A673 (cell line): Measurements from ENCODE around the gene ADAMTS13. TPM values are rescaled to one million over a fixed set of nuclear protein-coding genes. Genes with fewer than 3 reads are reported as not detected.

Source experiments
- BruUV-seq: library from RNA; stranded (reverse); fragments of 400-500 nt; replicated peaks from 2 replicates; lab custom pipeline; 2021; lab: Mats Ljungman, UMichigan
- CTCF ChIA-PET: fragments of 300-600 bp; sonication (Branson Sonifier 250); formaldehyde crosslinking; loops from one replicate; lab custom pipeline; 2022; ENCODE audit warnings: antibody characterized with exemption; lab: Charles Lee
- POLR2A ChIA-PET: fragments of 300-600 bp; sonication (Branson Sonifier 250); formaldehyde crosslinking; loops from one replicate; lab custom pipeline; 2022; ENCODE audit warnings: antibody characterized with exemption; ENCODE audit not compliant: low non-redundant PET; lab: Charles Lee
- DNase-seq: peaks from one replicate; pipeline ENCODE4 v3.0.0-alpha.2; 2015; ENCODE audit warnings: low spot score
- H3K27ac ChIP-seq: fragments of 200-600 bp; sonication (generic); 2 replicates; pipeline ENCODE4 v1.5.1; 2016; ENCODE audit warnings: mixed run types, low read depth, mild to moderate bottlenecking, mixed read lengths, antibody characterized with exemption, low read length; ENCODE audit not compliant: poor library complexity, severe bottlenecking
- H3K27me3 ChIP-seq: fragments of 200-600 bp; sonication (generic); replicated peaks from 2 replicates; pipeline ENCODE4 v1.6.1; 2017; ENCODE audit warnings: mixed run types, low read depth, mild to moderate bottlenecking, mixed read lengths, antibody characterized with exemption, low read length; ENCODE audit not compliant: insufficient read depth, poor library complexity
- H3K36me3 ChIP-seq: fragments of 200-600 bp; sonication (generic); 2 replicates; pipeline ENCODE4 v1.6.1; 2016; ENCODE audit warnings: mixed run types, mild to moderate bottlenecking, mixed read lengths, antibody characterized with exemption, low read length; ENCODE audit not compliant: insufficient read depth, poor library complexity, severe bottlenecking
- H3K4me1 ChIP-seq: fragments of 200-600 bp; sonication (generic); 2 replicates; pipeline ENCODE4 v1.6.1; 2017; ENCODE audit warnings: mixed run types, mild to moderate bottlenecking, mixed read lengths, antibody characterized with exemption, low read length; ENCODE audit not compliant: insufficient read depth, poor library complexity, severe bottlenecking
- H3K4me3 ChIP-seq: fragments of 200-600 bp; sonication (generic); 2 replicates; pipeline ENCODE4 v1.5.1; 2016; ENCODE audit warnings: low read depth, mixed run types, mild to moderate bottlenecking, mixed read lengths, low read length; ENCODE audit not compliant: poor library complexity, severe bottlenecking
- H3K9me3 ChIP-seq: fragments of 200-600 bp; sonication (generic); 2 replicates; pipeline ENCODE4 v1.6.1; 2016; ENCODE audit warnings: mixed run types, low read depth, mild to moderate bottlenecking, mixed read lengths, antibody characterized with exemption, low read length; ENCODE audit not compliant: poor library complexity, severe bottlenecking
- EZH2 ChIP-seq: fragments of 200-600 bp; sonication (generic); IDR thresholded peaks from 2 replicates; pipeline ENCODE4 v1.6.1; 2017; ENCODE audit warnings: borderline replicate concordance, low read depth, mild to moderate bottlenecking, mixed read lengths, antibody characterized with exemption, low read length; ENCODE audit not compliant: poor library complexity, severe bottlenecking
- intact Hi-C: fragments of 100-400 bp; cut with micrococcal nuclease; formaldehyde crosslinking; loops from one replicate; pipeline ENCODE4 v1.10.0; 2022; ENCODE audit not compliant: unreplicated experiment
- total RNA-seq: library from RNA; stranded (reverse); gene quantifications from 2 replicates; pipeline ENCODE4 v1.2.3, GENCODE V29; 2021
- TF ChIP-seq, protein P1 (sequence below): fragments of 300-800, 200-600 bp; sonication (generic); conservative IDR thresholded peaks from 2 replicates; pipeline ENCODE4 v1.5.1; 2017; ENCODE audit warnings: low read depth, mild to moderate bottlenecking, antibody characterized with exemption, low read length, moderate library complexity, mixed read lengths

Gene ADAMTS13
- total RNA-seq, 1 experiment from 2014 or later: 1.3 TPM

GRCh38 chr9:133489253-133490190 is 67.4 kb downstream of the ADAMTS13 start:
- no peak for DNase-seq
- H3K27ac ChIP-seq: no peak overlapping the region
- no peak overlapping the region for H3K4me3 ChIP-seq
- no peaks in the 10 kb centered on the region for H3K9me3 ChIP-seq
- H3K4me1 ChIP-seq: peaks cover 3% of the 10 kb centered on the region
- intact Hi-C loops: no loop called here
- H3K27me3 ChIP-seq: no peaks in the 10 kb centered on the region
- ChIA-PET POLR2A (no interaction called here), CTCF (no interaction called here)
- TF ChIP-seq EZH2: no peak
- TF ChIP-seq, protein P1, sequence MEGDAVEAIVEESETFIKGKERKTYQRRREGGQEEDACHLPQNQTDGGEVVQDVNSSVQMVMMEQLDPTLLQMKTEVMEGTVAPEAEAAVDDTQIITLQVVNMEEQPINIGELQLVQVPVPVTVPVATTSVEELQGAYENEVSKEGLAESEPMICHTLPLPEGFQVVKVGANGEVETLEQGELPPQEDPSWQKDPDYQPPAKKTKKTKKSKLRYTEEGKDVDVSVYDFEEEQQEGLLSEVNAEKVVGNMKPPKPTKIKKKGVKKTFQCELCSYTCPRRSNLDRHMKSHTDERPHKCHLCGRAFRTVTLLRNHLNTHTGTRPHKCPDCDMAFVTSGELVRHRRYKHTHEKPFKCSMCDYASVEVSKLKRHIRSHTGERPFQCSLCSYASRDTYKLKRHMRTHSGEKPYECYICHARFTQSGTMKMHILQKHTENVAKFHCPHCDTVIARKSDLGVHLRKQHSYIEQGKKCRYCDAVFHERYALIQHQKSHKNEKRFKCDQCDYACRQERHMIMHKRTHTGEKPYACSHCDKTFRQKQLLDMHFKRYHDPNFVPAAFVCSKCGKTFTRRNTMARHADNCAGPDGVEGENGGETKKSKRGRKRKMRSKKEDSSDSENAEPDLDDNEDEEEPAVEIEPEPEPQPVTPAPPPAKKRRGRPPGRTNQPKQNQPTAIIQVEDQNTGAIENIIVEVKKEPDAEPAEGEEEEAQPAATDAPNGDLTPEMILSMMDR: no peak
- H3K36me3 ChIP-seq: no peaks in the 10 kb centered on the region
- BruUV-seq: no TSS peak

DNA sequence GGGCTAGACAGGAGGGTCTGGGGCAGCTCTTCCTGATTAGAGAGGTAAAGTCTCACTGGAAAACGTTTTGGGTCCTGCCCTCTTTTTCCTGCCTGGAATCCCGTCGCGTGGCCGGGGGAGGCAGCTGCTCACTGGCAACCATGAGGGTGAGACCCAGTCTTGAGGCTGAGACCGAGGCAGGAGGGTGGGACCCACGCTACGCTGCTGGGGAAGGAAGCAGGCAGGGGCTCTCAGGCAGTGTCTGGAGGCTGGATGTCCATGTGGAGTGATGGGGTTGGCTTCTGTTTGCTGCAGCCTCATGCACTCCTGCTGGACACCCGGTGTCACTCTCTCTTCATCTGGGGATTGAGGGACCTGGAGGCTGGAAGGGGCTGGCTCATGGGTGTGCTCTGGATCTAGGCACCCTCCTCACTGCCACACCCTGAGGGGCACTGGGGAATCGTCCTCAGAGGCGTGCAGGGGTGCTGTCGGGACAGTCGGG is 68.1 kb downstream of the ADAMTS13 start:
- Histone ChIP-seq H3K27me3 (no peaks in the 10 kb centered on the region), H3K9me3 (no peaks in the 10 kb centered on the region), H3K27ac (no peak overlapping the region), H3K4me3 (no peak overlapping the region), H3K36me3 (no peaks in the 10 kb centered on the region), H3K4me1 (no peaks in the 10 kb centered on the region)
- CTCF ChIA-PET: no interaction called here
- DNase-seq: no peak
- POLR2A ChIA-PET: interaction anchor here (0.6 kb wide), 1 partner anchor 205 kb away, joined by 5 read pairs; no protein-coding TSS in a partner anchor
- no TSS peak for BruUV-seq
- no peak for TF ChIP-seq EZH2
- TF ChIP-seq, protein P1: no peak
- intact Hi-C loops: no loop called here

DNA sequence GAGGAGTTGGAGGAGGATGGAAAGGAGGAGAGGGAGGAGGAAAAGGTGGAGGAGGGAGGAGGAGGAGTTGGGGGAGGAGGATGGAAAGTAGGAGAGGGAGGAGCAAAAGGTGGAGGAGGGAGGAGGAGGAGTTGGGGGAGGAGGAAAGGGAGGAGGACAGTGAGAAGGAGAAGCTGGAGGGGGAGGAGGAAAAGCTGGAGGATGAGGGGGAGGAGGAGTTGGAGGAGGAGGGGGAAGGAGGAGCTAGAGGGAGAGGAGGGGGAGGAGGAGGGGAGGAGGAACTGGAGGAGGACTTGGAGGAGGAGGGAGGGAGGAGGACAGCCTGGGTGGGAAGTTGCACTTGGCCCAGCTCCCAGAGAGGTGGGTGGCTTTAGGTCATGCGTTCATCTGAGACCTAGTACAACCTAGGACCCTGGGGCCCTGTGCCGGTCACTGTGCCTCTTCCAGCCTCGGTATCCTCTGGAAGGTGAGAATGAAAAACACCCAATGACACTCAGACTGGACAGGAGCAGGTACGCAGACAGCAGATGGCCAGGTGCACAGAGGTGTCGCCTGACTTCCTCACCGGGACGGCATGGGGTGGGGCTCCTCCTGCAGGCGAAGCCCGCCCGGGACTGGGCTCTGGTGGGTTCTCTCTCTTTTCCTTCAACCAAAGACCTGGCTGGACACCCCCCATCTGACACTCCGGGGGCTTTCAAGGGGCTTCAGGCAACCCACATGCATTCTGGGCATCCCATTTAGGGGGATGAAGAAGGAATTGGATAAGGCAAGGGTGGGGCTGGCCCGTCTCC is 68.9 kb downstream of the ADAMTS13 start:
- ChIA-PET CTCF (interaction anchor here (0.7 kb wide), 1 partner anchor 301 kb away, joined by 5 read pairs; no protein-coding TSS in a partner anchor), POLR2A (interaction anchor here (0.6 to 0.7 kb wide), 2 partner anchors 87 to 205 kb away, joined by 5 to 22 read pairs; no protein-coding TSS in a partner anchor)
- Histone ChIP-seq H3K4me1 (no peaks in the 10 kb centered on the region), H3K36me3 (no peaks in the 10 kb centered on the region), H3K9me3 (no peaks in the 10 kb centered on the region), H3K27ac (no peak overlapping the region), H3K27me3 (no peaks in the 10 kb centered on the region), H3K4me3 (no peak overlapping the region)
- TF ChIP-seq, protein P1: no peak
- TF ChIP-seq EZH2: no peak
- no TSS peak for BruUV-seq
- peak; percentile 22 for DNase-seq
- intact Hi-C loops: no loop called here
